ENCODE measurements around the gene OPRL1. TPM values are rescaled to one million over a fixed set of nuclear protein-coding genes. Genes with fewer than 3 reads are reported as not detected.
A peak's percentile ranks its signal among the peaks of the same experiment; 100 is the strongest.

OPRL1 gene
- total RNA-seq, 3 donors from 2014 or later: 1.6 to 3.4 (median 2.3) TPM

- peak in 1 of 2 donors; percentile 16 for DNase-seq (ENCODE audit: low spot score in 2 of 2)
- H3K4me3 ChIP-seq: no peak overlapping the region
Measured at GRCh38 chr20:64108731-64109681, 29.1 kb downstream of the OPRL1 start.

GRCh38 chr20:64109831-64110391 is 30.0 kb downstream of the OPRL1 start:
- peak in 1 of 2 donors; percentile 31 for DNase-seq (ENCODE audit: low spot score in 2 of 2)
- Histone ChIP-seq H3K27ac (no peak overlapping the region), H3K4me3 (no peak overlapping the region), H3K27me3 (peaks cover 0 to 3% of the 10 kb centered on the region in 2 donors), H3K4me1 (no peaks in the 10 kb centered on the region), H3K36me3 (no peaks in the 10 kb centered on the region), H3K9me3 (no peaks in the 10 kb centered on the region)
- TF ChIP-seq POLR2A (IDR thresholded peaks at IDR 0.05) (no peak), POLR2AphosphoS5 (IDR thresholded peaks at IDR 0.05) (no peak), CTCF (IDR thresholded peaks at IDR 0.05) (no peak)
- intact Hi-C loops (cut with DNase I; ENCODE audit: low total_unique reads): no loop called here

More at GRCh38 chr20:64108731-64109681, 29.1 kb downstream of the OPRL1 start:
- Histone ChIP-seq H3K27ac (no peak overlapping the region), H3K9me3 (no peaks in the 10 kb centered on the region), H3K4me1 (no peaks in the 10 kb centered on the region), H3K36me3 (no peaks in the 10 kb centered on the region), H3K27me3 (peaks cover 0 to 6% of the 10 kb centered on the region in 2 donors)
- intact Hi-C loops (cut with DNase I; ENCODE audit: low total_unique reads): no loop called here
- TF ChIP-seq POLR2AphosphoS5 (IDR thresholded peaks at IDR 0.05) (no peak), CTCF (IDR thresholded peaks at IDR 0.05) (no peak), POLR2A (IDR thresholded peaks at IDR 0.05) (no peak)

- Histone ChIP-seq H3K4me1 (no peaks in the 10 kb centered on the region), H3K27me3 (peaks cover 0 to 3% of the 10 kb centered on the region in 2 donors), H3K4me3 (no peak overlapping the region), H3K27ac (no peak overlapping the region), H3K9me3 (no peaks in the 10 kb centered on the region), H3K36me3 (no peaks in the 10 kb centered on the region)
- peak; percentile 13 to 35 for DNase-seq (ENCODE audit: low spot score in 2 of 2)
- no peak for TF ChIP-seq POLR2A (IDR thresholded peaks at IDR 0.05)
- no peak for TF ChIP-seq POLR2AphosphoS5 (IDR thresholded peaks at IDR 0.05)
- intact Hi-C loops (cut with DNase I; ENCODE audit: low total_unique reads): no loop called here
Measured at GRCh38 chr20:64110411-64111068, 30.7 kb downstream of the OPRL1 start.

DNA sequence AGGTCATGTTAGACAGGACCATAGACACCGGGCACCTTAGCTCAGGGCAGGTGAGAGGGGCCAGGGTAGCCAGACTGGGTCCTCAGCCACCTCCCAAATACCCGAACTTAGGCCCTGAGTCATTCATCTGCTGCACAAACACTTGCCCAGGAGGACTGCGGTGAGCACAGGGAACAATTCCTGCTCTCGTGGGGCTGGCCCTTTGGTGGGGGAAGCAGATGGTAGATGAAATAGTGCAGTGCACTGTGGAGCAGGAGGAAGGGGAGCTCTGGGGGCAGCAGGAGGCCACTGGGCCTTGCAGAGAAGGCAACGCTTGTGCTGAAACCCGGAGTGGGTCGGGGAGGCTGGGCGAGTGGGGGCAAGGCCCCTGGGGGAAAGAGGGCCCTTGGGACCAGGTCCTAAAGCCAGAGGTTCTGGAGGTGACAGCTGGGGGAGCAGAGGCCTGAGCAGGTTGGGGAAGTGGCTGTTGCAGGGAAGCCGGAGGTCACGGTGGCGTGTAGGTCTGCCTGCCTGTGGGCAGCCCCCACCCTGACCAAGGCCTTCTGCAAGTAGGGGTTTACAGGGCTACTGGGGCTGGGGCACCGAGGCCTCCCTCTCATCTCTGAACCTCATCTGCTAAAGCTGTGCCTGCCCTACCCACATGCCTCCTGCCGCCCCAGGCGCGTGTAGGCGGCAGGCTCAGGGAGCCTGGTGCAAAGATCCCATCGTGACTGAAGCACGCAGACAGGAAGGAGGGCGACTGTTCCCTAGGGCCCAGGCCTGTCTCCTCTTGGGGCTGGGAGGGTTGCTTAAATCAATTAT is 32.2 kb downstream of the OPRL1 start:
- H3K4me3 ChIP-seq: no peak overlapping the region
- peak; percentile 8 to 47 for DNase-seq (ENCODE audit: low spot score in 2 of 2)
- H3K27me3 ChIP-seq: peaks cover 0 to 3% of the 10 kb centered on the region in 2 donors
- no peaks in the 10 kb centered on the region for H3K36me3 ChIP-seq
- H3K4me1 ChIP-seq: no peaks in the 10 kb centered on the region
- H3K9me3 ChIP-seq: no peaks in the 10 kb centered on the region
- intact Hi-C loops (cut with DNase I; ENCODE audit: low total_unique reads): no loop called here
- TF ChIP-seq POLR2AphosphoS5 (IDR thresholded peaks at IDR 0.05) (no peak), POLR2A (IDR thresholded peaks at IDR 0.05) (no peak), CTCF (IDR thresholded peaks at IDR 0.05) (no peak)
- H3K27ac ChIP-seq: no peak overlapping the region

Data from breast epithelium (tissue), 4 donors.